Pons (tissue), 1 donor: ENCODE measurements around the gene ITFG2.
"Not testable (repeated sequence)": the region's sequence is repeated elsewhere in the genome, so short reads cannot be mapped to it uniquely, and the experiment has no call there.

Experiments
- DNase-seq: peaks from one replicate; pipeline ENCODE4 v3.0.0-alpha.2; 2016; ENCODE audit warnings: low spot score

The ITFG2 gene

DNA sequence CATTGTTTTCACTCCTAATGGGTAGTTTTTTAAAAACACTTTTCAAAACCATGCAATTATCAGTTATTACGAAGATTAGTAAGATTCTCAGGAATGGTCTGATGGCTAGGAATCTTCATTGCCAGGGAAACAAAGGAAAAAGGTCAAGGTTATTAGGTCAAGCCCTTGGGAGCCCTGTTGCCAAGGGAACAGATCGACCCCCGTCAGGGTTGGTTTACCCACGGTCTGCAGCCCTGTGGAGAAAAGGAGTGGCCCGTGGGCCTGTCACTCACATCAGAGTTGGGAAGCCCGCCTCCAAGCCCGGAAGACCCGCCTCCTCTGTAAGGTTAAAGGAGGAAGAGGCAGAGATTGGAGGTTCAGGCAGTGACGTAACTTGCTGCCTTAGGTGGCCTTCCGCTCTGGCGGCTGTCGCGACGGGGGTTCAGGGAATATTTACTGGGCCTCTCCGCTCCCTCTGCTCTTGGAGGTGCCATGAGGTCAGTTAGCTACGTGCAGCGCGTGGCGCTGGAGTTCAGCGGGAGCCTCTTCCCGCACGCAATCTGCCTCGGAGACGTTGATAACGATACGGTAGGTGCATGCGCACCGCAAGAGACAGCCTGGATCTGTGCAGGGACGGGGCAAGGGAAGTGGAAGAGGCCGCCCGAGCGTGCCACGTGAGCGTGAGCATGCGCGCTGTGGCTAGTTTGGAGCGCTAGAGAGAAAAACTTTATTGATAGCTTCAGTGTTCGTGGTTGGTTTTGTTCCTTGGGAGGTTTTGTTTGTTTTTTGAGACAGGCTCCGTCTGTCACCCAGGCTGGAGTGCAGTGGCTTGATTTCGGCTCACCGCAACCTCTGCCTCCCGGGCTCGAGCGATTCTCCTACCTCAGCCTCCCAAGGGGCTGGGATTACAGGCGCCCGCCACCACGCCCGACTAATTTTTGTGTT, at the start of gene ITFG2:
Gene ITFG2 (plus strand): TSS at position 379 of the 924 bp plus-strand sequence. CDS start 93 bp downstream, at position 472.
- DNase-seq: peak; percentile 100

DNA sequence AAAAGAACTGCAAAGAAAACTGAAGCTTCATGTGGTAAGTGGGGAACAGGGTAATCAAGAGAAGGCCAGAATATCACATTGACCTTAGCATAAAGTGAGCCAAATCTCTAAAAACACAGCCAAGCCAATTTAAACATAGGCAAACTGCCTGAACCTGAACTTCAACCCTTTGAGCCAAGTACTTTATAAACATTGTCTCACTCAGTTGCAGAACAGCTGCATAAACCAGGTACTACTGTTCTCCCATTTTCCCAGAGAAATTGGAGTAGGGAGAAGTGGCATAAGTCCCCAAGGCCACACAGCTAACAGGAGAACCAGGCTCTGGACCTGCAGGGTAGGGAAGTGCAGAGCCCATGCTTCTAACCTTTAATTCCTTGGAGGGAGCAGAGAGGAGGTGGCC, 48.1 kb upstream of the ITFG2 start:
- DNase-seq: no peak

DNA sequence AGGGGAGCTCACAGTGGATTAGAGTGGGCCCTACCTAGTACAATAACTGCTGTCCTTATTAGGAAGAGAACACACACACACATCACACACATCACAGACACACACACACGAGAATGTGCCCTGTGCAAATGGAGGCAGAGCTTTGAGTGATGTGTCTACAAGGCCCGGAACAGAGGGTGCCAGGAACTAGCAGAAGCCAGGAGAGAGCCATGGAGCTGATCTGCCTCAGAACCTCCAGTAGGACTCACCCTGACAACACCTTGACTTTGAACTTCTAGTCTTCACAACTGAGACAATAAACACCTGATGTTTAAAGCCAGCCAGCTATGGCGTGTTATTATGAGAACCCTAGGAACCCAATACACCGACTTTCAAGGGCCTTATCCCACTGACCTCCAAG, 47.4 kb upstream of the ITFG2 start:
- no peak for DNase-seq

DNA sequence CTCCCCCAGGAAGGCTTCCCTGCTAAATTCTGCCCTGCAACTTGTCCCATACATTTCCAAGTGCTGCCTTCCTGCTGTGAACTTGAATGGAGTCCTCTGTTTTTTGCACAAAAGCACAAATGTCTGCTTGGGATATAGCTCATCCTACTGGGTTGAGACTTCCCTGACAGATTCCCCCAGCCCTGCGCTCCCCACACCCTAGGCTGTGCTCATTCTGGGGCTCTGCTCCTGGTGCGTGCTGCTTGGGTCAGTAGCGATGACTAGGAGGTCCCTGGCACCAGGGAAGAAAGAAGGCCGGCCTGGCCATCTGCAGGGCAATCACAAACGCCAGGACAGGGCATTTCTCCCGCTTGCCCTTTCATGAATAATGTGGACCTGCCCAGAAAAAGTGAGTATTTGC, 46.9 kb upstream of the ITFG2 start:
- DNase-seq: no peak

DNA sequence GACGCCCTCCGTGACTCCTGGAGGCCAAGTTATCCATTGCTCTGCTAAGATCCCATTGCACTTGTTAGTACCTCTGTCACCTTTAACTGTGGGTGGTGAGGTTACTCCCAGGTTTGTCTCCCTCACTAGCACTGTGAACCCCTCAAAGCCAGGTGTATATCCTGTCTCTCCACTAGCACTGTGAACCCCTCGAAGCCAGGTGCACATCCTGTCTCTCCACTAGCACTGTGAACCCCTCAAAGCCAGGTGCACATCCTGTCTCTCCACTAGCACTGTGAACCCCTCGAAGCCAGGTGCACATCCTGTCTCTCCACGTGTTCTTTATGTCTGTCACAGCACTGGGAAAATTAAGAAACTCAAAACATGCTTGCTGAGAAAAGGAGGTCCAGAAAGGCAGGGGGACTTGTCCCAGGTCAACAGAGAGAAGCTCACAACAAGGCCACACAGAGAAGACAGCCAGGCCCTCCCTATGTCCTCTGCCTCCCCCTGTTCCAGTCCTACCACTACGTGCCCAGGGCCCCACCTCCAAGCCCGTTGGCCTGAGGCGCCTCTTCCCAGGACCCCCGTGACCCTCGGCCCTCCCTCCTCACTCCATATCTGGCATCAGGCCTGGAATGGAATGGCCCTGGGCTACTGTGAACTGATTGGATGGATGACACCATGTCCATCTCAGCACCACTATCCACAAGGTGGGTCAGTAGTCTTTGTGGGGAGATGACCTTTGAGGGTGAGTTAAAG, 44.1 kb upstream of the ITFG2 start:
- DNase-seq: no peak

DNA sequence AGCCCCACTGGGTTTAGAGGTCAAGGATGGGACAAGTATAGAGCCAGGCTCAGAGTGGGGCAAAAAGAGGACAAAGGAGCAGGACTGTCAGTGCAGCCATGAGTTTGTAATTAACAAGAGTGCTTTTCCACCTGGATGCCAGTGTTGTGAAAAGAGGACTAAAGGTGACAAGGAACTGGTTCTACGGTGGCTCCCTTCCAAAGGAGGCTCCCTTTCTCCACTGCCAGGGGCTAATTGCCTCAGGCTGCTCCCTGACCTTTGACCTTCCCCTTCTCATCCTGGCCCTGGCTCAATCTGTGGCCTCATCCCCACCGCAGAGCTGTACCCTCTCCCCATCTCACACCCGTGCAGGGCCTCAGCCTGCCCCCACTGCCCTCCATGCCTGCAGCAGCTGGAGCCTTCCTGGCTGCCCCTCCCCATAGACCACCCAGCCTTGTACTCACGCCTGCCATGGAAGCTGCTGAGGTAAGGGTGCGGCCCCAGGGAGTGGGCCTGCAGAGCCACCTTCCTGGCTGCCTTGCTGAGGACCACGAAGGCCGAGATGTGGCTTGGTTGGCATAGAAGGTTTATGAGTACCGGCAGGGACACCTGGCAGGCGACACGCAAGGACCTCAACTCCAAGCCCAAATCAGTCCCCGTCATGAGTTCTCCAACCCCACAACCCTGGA, 42.5 kb upstream of the ITFG2 start:
- DNase-seq: no peak

DNA sequence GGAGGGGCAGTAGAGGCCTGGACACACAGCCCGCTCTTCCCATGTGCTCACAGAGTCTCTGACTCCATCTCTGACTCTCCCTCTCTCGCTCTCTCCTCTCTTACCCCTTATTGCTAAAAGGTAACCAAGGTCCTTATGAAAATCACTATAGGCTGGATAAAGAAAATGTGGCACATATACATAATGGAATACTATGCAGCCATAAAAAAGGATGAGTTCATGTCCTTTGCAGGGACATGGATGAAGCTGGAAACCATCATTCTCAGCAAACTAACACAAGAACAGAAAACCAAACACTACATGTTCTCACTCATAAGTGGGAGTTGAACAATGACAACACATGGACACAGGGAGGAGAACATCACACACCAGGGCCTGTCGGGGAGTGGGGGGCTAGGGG, 41.9 kb upstream of the ITFG2 start:
- not testable (repeated sequence) for DNase-seq

DNA sequence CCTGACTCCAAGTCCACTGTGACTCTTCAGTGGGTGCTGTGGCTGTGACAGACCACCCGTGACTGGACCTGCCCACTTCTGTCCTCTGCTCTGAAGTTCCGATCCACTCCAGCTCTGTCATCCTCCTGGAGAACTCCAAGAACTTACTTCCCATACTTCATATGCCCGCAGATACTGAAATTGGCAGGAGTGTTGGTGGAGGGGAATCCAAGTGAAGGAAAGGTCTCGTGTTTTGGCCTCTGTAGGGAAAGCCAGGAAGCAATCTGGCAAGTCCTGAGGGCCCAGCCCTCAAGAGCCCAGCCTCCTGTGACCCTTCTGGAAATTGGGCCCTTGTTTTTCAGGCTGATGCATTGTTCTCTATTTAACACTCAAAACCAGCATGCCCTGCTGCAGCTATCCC, 40.1 kb upstream of the ITFG2 start:
- no peak for DNase-seq

DNA sequence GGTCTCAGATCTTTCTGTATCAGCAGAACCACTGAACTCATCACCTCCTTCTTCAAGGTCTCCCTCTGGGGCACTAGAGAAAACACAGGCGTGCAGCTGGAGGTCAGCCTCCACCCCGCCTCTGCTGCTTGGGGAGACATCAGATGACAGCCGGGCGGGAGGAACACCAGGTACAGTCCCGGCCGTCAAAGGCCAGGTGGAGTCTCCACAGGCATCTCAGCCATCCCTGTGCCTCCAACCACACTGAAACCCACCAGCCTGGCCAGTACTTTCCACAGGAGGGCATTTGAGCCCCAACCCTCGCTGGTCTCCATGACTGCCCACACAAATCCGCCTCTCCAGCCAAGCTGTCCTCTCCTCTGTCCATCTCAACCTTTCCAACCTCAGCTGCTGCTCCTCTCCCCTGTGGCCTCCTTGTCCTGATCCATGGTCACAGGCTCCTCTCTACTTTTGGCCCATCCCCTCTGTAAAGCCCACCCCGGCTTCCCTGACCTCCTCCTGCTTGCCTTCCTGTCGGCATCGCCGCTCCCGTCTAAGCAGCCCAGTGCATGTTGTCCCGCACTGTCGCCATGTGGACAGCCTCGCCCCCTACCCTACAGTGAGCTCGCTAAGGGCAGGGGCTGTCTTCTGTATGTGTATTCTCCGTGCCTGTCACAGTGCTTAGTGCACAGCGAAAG, 39.1 kb upstream of the ITFG2 start:
- no peak for DNase-seq

DNA sequence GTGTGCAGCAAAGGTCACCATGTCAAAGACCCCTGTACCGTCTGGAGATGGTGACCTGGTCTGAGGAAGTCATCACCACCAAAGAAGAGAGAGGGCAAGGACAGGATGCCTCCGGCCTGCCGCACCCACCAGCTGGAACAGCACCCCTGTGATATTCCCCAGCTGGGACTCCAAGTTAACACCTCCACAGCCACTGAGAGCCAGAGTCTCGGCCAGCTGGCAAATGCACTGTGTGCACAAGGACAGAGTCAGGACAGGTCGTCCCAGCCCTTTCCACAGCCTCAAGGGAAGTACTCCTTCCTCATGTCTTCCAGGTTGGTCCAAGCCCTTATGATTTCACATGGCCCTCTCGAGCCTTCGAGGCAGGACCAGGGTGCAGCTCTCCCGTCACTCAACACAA, 37.0 kb upstream of the ITFG2 start:
- no peak for DNase-seq

DNA sequence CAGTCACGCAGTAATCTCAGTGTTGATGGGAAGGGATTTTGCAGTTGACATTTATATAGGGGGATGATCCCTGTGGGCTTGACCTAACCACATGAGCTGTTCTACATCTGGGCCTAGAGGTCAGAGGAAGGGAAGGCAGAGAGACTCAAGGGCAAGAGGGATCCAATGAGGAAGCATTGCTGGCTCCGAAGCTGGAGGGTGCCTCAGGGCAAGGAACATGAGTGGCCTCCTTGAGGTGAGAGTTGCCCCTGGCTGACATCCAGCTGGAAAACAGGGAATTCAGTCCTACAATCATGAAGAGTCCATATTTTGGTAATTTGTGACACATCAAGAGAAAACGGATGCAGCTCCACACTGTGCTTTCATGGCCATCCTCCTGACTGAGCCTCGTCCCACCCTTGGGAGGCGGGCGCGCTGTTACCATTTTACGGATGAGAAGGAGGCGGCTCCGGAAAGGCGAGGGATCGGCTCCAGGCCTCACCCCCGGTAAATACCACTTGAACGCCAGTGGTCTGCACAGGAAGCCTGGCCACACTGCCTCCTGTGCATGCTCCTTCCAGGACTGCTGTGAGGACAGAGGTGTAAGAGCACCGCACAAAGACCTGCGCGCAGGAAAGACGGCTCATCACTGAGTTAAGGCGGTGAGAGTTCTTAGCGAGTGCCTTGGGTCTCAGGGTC, 36.2 kb upstream of the ITFG2 start:
- no peak for DNase-seq

DNA sequence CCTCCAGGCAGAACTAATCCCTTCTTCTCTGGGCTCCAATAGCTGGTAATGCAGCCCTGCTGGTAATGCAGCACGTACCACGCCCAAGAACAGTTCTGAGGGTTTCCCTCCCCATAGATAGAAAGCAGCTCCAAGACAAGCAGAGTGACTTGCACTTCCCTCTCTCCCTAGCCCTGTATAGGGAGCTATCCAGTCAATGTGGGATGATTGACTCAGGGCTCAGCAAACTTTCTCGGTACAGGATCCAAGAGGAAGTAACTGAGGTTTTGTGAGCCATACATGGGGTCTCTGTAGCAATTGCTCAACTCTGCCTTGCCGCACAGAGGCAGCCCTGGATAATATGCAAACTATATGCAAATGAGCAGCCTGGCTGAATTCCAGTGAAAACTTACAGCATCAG, 33.2 kb upstream of the ITFG2 start:
- no peak for DNase-seq

DNA sequence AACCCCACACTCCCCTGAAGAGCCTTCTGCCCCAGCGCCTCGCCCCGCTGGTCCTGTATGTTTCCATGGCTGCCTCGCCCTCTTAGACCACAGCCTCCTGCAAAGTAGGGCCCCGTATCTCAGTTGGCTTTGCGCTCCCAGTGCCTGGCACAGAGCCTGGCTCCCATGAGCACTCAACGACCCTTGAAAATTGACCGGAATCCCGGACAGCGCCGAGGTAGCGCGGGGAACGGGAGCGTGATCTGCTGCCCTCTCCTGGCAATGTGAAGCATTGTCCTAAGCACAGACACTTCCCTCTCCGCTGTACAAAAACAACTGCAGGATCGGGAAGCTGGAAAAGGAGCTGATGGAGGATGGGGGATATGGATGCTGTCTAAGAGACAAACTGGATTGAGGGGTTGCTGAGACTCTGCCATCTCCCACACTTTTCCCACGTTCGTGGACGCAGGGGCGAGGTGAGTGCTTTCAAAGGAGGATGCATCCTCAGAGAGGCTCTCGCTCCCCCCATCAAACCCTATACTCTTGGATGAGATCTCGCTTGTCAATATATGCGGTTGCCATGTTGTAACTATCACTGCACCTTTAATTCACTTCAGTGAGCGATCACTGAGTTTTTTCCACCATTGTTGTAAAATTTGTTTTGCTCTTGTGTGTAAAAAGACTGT, 28.4 kb upstream of the ITFG2 start:
- peak; percentile 67 for DNase-seq

DNA sequence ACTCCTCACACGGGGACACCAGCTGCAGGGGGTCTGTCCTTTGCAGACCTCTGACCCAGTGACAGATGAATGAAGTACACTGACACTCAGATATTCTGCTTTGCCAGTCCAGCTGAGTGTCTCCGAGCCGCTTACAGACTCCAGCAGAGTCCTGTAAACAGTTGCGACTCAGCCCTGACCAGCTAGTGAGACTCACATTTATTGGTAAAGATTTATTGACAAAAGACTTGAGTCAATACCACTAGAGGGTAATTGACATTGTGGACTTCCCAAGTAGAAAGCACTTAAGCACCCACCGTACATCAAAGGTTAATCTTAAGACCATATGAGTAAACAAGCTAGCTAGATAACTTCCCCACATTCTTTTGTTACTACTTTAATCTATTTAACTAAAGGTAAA, 27.5 kb upstream of the ITFG2 start:
- no peak for DNase-seq

DNA sequence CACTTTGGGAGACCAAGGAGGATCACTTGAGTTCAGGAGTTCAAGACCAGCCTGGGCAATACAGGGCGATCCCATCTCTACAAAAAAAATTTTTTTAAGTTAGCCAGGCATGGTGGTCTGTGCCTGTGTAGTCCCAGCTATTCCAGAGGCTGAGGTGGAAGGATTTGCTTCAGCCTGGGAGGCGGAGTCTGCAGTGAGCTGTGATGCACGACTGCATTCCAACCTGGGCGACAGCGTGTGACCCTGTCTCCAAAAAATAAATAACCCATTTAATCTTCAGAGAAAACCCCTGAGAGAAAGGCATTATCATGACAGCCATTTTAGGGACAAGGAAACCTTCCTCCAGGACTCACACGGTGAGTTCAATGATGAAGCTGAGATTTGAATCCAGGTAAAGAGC, 21.4 kb upstream of the ITFG2 start:
- DNase-seq: no peak

DNA sequence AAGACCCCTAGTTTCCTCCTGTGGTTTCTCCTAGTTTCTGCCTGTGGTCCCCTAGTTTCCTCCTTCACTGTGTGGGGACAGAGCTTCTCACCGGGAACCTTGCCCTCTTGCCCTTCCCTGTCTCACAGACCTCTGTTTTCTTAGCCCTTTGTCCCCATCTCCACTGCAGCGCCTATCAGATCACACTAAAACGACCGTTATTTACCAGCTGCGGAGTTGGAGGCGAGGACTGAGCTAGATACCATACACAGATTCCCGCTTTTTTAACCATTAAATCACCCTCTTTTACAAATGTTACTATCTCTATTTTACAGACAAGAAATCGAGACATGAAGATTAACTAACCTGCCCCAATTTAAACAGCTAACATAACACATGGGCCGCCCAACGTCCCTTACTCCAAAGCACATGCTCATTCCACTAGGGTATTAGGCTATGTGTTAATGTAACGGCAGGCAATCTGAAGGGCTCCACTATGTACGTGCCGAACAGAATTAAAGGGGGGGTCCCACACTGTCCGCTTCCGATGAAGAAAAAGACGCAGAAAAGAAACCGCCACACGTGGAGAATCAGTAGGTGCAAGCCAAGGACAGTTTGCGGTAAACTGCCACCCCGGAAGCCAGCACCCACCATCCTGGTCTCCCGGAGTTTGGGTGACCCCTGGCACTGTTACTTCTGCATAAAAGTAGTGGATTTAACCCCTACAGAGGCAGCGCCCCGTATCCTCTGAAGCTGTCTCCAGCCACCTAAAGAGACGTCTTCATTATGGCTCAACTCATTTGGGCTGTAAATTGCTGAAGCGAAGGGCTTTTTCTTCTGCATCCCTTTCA, 19.6 kb upstream of the ITFG2 start:
- no peak for DNase-seq

DNA sequence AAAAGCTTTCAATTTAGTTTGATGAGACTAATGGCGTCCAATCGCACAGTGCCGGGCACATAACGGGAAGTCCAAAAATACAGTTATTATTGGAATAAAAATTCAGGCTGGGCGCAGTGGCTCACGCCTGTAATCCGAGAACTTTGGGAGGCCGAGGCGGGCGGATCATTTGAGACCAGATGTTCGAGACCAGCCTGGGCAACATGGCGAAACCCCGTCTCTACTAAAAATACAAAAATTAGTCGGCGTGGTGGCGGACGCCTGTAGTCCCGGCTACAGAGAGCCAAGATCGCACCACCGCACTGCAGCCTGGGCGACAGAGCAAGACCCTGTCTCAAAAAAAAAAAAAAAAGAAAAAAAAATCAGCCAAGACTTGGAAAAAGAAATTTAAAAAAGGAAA, 18.9 kb upstream of the ITFG2 start:
- no peak for DNase-seq

DNA sequence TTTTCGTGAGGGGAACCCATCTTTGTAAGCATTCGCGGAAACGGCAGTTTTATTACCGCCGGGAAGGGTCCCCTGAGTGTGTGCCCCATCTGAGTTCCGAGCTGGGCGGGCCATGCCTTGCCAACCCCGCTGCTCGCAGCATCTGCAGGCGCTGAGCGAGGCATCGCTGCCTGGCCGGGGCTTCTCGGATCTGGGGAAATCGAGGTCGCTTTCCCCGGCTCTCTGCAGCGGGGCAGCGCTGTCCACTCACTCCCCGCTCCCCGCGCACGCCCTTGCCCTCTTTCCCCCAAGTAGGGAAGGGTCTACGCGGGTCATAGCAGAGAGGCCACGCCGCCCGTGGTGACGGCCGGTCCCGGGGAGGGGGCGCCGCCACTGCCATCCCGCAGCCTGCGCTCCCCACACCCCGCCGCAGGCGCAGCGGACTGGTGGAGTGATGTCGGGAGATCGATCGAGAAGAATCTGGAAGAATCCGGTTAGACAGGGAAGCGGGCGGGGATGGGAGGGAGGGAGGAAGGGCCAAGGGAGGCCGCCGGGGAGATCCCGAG, 18.2 kb upstream of the ITFG2 start:
- peak; percentile 79 for DNase-seq

DNA sequence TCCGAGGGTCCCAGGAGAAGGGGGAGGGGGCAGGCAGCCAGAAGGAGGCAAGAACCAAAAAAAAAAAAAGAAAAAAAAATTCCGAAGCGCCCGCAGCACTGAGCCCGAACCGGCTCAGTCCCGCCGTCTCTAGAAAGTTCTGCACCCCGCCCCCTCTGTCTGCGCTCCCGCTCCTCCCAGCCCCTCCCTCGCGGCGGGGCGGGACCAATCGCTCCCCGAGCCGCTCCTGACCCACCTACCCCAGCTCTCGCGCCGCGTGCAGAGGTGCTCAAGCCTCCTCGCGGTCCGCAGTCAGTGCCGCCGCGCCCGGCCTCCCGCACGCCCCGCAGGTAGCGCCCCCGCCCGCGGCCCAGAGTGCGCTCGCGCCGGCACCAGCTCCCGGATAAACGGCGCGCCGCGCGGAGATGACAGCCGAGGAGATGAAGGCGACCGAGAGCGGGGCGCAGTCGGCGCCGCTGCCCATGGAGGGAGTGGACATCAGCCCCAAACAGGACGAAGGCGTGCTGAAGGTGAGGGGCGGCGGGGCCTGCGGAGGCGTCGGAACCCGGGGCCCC, 17.7 kb upstream of the ITFG2 start, which contains the start of gene FKBP4:
Gene FKBP4 (plus strand): TSS at position 235 of the 554 bp plus-strand sequence. CDS start 170 bp downstream, at position 405.
- DNase-seq: peak; percentile 93
